Thoracic aorta (tissue), 2 donors: ENCODE results near the gene CLCA2. TPM values are rescaled to one million over a fixed set of nuclear protein-coding genes. Genes with fewer than 3 reads are reported as not detected.

ENCODE experiments used
- ATAC-seq: fragments of 150-250 bp; one replicate; pipeline ENCODE4 v1.8.0; 2017; ENCODE audit warnings: low read depth; ENCODE audit not compliant: insufficient number of reproducible peaks, low FRiP score
- DNase-seq: peaks from one replicate; pipeline ENCODE4 v3.0.0-alpha.2; 2020; ENCODE audit warnings: low spot score
- H3K27ac ChIP-seq, 2 donors: fragments of 200-600 bp; sonication (generic); 1 replicate in 1 of 2; 2 replicates in 1 of 2; pipeline ENCODE4 v1.5.1; 2016; ENCODE audit warnings: mild to moderate bottlenecking in 2 of 2, moderate library complexity in 2 of 2
- H3K27me3 ChIP-seq: fragments of 200-600 bp; sonication (generic); replicated peaks from 2 replicates; pipeline ENCODE4 v1.6.0; 2016; ENCODE audit warnings: mild to moderate bottlenecking; ENCODE audit not compliant: insufficient read depth
- H3K36me3 ChIP-seq: fragments of 200-600 bp; sonication (generic); one replicate; pipeline ENCODE4 v1.5.1; 2016
- H3K4me1 ChIP-seq, 2 donors: fragments of 200-600 bp; sonication (generic); 1 replicate in 1 of 2; 2 replicates in 1 of 2; pipeline versions ENCODE4 v1.5.1 to v1.6.0; 2016; ENCODE audit warnings: low read depth in 2 of 2, mild to moderate bottlenecking in 1 of 2; ENCODE audit not compliant: control insufficient read depth in 1 of 2
- H3K4me3 ChIP-seq: fragments of 200-600 bp; sonication (generic); 2 replicates; pipeline ENCODE4 v1.5.1; 2016; ENCODE audit warnings: mild to moderate bottlenecking
- H3K9me3 ChIP-seq: fragments of 200-600 bp; sonication (generic); 2 replicates; pipeline ENCODE4 v1.5.1; 2016
- total RNA-seq, 2 donors: library from RNA; depleted of rRNA; stranded (reverse); fragments of >200 nt; gene quantifications; one replicate each; pipeline versions ENCODE4 v1.1.0 to v1.2.3, GENCODE V29; 2016
- TF ChIP-seq, protein P1 (sequence below): fragments of 200-600 bp; sonication (generic); IDR thresholded peaks from one replicate; pipeline ENCODE4 v1.5.1; 2019; ENCODE audit warnings: antibody characterized with exemption

CLCA2 gene
- total RNA-seq, 2 donors from 2014 or later, result 0.28 TPM; not detected in 1

DNA sequence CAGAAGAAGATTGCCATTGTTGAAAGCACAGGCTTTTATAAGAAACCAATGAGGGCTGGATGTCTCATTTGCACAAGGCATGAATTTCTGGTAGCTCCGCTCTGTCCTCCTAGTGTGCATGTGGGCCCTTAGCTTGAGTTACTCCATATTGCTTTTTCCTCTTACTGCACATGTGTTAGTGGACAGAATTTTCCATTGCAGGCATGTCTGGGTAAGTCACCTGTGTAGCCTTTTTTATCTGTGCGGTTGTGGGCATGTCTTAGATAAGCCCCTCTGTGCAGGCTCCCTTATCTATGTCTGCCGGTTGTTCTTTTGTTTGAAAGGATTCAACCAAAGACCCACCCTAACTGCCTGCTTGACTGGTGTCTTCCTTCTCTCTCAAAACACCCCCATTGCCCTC lies 37.5 kb downstream of the CLCA2 start:
- Histone ChIP-seq H3K9me3 (no peaks in the 10 kb centered on the region), H3K27ac (no peak overlapping the region), H3K4me1 (no peaks in the 10 kb centered on the region), H3K36me3 (no peaks in the 10 kb centered on the region), H3K27me3 (no peaks in the 10 kb centered on the region), H3K4me3 (no peak overlapping the region)
- ATAC-seq (no peak), DNase-seq (no peak)
- TF ChIP-seq, protein P1, sequence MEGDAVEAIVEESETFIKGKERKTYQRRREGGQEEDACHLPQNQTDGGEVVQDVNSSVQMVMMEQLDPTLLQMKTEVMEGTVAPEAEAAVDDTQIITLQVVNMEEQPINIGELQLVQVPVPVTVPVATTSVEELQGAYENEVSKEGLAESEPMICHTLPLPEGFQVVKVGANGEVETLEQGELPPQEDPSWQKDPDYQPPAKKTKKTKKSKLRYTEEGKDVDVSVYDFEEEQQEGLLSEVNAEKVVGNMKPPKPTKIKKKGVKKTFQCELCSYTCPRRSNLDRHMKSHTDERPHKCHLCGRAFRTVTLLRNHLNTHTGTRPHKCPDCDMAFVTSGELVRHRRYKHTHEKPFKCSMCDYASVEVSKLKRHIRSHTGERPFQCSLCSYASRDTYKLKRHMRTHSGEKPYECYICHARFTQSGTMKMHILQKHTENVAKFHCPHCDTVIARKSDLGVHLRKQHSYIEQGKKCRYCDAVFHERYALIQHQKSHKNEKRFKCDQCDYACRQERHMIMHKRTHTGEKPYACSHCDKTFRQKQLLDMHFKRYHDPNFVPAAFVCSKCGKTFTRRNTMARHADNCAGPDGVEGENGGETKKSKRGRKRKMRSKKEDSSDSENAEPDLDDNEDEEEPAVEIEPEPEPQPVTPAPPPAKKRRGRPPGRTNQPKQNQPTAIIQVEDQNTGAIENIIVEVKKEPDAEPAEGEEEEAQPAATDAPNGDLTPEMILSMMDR, result no peak

DNA sequence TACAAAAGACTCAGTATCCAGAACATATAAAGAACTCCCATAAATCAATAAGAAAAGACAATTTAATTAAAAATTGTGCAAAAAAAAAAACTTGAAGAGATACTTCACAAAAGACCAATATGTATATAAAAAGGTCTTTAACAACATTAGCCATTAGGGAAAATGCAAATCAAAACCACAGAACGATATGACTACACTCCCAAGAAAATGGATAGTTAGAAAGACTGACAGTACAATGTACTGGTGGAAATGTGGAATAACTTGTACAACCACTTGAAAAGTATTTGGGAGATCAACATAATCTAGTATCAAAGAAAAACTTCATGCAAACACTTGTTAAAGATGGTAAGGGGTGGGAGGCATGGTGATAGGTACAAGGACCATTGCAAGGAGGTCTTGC lies 40.8 kb downstream of the CLCA2 start:
- Histone ChIP-seq H3K36me3 (no peaks in the 10 kb centered on the region), H3K4me1 (no peaks in the 10 kb centered on the region), H3K9me3 (no peaks in the 10 kb centered on the region), H3K4me3 (no peak overlapping the region), H3K27ac (no peak overlapping the region), H3K27me3 (no peaks in the 10 kb centered on the region)
- no peak for DNase-seq
- ATAC-seq, result no peak
- TF ChIP-seq, protein P1, result no peak

DNA sequence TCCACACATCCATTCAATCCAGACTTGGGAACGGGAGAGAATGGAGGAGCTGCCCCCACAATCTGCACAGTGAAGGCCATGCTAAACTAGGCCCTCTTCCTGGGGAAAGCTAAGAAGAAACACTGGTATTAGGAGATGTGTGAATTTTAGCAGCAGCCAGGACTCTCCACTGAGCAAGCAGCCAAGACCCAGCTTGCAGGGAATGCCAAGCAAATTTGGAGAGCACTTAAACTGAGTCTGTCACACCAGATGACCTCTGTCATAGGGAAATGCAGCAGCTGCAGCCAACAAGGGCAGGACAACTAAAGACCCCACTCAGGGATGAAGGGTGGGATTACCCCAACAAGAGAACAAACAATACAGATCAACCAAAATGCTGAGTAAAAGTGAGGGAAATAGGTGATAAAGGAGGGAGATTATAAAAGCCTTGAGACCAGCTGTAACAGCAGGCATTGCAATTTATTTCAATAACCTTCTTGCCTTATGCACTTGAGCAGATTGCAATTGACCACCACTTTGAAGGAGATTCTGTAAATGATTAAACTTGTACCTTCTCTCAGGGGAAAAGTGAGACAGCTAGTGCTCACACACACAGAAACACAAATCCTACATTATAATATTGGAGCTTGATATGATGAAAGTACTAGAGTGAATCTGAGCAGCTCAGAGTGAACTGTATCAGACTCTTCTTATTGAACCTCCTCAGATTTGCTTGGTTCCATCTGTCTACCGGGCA lies 42.3 kb downstream of the CLCA2 start:
- no peak for DNase-seq
- no peaks in the 10 kb centered on the region for H3K27me3 ChIP-seq
- no peak overlapping the region for H3K4me3 ChIP-seq
- H3K36me3 ChIP-seq, result no peaks in the 10 kb centered on the region
- H3K9me3 ChIP-seq, result no peaks in the 10 kb centered on the region
- H3K4me1 ChIP-seq, result peaks cover 0 to 7% of the 10 kb centered on the region in 2 donors
- TF ChIP-seq, protein P1, result no peak
- no peak for ATAC-seq
- no peak overlapping the region for H3K27ac ChIP-seq

DNA sequence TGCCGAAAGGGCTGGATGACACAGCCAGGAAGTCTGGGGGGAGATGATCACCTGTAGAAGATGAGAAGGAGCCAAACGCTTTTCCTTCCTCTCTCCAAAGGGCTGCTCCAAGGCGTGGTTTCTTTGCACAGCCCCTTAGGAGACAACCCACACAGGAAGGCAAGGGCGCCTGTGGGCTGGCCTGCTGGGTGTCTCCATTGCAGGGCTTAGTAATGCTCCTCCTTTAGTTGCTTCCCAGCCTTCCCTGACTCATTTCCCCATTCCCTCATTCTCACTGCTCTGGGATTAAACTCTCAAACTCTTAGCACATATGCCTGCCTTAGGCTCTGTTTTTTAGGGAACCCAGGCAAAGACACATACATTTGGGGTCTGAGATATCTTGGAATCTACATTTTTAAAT lies 43.0 kb downstream of the CLCA2 start:
- Histone ChIP-seq H3K4me1 (peaks cover 0 to 11% of the 10 kb centered on the region in 2 donors), H3K36me3 (no peaks in the 10 kb centered on the region), H3K27ac (no peak overlapping the region), H3K27me3 (no peaks in the 10 kb centered on the region), H3K4me3 (no peak overlapping the region), H3K9me3 (no peaks in the 10 kb centered on the region)
- ATAC-seq, result no peak
- DNase-seq, result no peak
- TF ChIP-seq, protein P1, result no peak

DNA sequence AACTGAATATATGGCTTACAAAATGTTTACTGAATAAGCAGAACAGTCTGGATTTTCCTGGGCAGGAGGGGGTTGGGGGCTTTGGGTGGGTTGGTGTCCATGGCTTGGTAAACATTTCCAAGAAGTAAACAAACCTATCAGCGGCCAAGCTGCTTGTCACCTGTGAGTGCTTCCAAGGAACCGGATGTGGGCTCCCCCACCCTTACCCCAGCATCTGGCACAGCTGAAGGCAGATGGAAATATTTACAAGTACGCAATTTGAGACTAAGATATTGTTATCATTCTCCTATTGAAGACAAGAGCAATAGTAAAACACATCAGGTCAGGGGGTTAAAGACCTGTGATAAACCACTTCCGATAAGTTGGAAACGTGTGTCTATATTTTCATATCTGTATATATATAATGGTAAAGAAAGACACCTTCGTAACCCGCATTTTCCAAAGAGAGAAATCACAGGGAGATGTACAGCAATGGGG lies 44.6 kb downstream of the CLCA2 start, which contains the start of gene CLCA1:
TSS of gene CLCA1 (plus strand) at position 427 of the 477 bp plus-strand sequence. CDS start at position 472, 45 bp downstream.
- Histone ChIP-seq H3K9me3 (no peaks in the 10 kb centered on the region), H3K36me3 (no peaks in the 10 kb centered on the region), H3K4me3 (no peak within 1 kb of the TSS), H3K27ac (no peak within 1 kb of the TSS), H3K27me3 (no peaks in the 10 kb centered on the region), H3K4me1 (peaks cover 0 to 11% of the 10 kb centered on the region in 2 donors)
- DNase-seq, result no peak
- no peak for ATAC-seq
- TF ChIP-seq, protein P1, result no peak
